ENCODE measurements around the gene CREBBP. TPM values are rescaled to one million over a fixed set of nuclear protein-coding genes. Genes with fewer than 3 reads are reported as not detected.
"Not testable (repeated sequence)": the region's sequence is repeated elsewhere in the genome, so short reads cannot be mapped to it uniquely, and the experiment has no call there.

Gene CREBBP
- total and polyA plus RNA-seq, 7 donors = 5.4 to 85.3 (median 39.5) TPM

DNA sequence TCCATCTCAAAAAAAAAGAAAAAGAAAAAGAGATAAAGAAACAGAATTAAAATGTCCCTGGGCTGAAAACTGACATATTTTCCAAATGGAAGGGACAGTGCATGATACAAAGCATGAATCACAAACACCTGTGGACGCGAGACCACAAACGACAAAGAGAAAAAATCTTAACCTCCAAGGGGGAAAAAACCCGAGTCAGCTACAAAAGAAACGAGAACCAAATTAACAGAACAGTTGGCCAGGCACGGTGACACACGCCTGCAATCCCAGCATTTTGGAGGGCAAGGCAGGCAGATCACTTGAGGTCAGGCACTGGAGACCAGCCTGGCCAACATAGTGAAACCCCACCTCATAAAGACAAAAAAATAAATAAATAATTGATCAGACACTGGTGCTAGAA is 165.1 kb downstream of the CREBBP start:
- no peak for DNase-seq
- Histone ChIP-seq H3K4me3 (no peak overlapping the region), H3K9me3 (no peaks in the 10 kb centered on the region), H3K27me3 (no peaks in the 10 kb centered on the region), H3K4me1 (peaks cover 0 to 17% (median 10%) of the 10 kb centered on the region in 4 donors), H3K36me3 (peaks cover 0 to 11% (median 0%) of the 10 kb centered on the region in 4 donors), H3K27ac (no peak overlapping the region)
- TF ChIP-seq, protein P1, sequence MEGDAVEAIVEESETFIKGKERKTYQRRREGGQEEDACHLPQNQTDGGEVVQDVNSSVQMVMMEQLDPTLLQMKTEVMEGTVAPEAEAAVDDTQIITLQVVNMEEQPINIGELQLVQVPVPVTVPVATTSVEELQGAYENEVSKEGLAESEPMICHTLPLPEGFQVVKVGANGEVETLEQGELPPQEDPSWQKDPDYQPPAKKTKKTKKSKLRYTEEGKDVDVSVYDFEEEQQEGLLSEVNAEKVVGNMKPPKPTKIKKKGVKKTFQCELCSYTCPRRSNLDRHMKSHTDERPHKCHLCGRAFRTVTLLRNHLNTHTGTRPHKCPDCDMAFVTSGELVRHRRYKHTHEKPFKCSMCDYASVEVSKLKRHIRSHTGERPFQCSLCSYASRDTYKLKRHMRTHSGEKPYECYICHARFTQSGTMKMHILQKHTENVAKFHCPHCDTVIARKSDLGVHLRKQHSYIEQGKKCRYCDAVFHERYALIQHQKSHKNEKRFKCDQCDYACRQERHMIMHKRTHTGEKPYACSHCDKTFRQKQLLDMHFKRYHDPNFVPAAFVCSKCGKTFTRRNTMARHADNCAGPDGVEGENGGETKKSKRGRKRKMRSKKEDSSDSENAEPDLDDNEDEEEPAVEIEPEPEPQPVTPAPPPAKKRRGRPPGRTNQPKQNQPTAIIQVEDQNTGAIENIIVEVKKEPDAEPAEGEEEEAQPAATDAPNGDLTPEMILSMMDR (IDR thresholded peaks at IDR 0.05) = no peak
- TF ChIP-seq EP300 (IDR thresholded peaks at IDR 0.05) (no peak), POLR2A (IDR thresholded peaks at IDR 0.05) (no peak)
- intact Hi-C loops (cut with DNase I) = no loop called here
- WGBS, 2 donors = 92 to 93% methylated on average over 7 of the region's 7 CpGs

DNA sequence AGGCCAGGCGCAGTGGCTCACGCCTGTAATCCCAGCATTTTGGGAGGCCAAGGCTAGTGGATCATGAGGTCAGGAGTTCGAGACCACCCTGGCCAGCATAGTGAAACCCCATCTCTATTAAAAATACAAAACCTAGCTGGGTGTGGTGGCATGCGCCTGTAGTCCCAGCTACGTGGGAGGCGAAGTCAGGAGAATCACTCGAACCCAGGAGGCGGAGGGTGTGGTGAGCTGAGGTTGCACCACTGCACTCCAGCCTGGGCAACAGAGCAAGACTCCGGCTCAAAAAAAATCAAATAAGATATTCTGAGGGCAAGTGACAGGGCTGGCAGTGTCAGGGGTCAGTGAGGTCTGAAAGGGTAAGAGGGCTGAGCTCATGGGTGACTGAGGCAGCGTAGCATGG is 166.1 kb downstream of the CREBBP start:
- H3K27ac ChIP-seq; DNase-seq; H3K4me3 ChIP-seq; H3K9me3 ChIP-seq; intact Hi-C loops (cut with DNase I); H3K27me3 ChIP-seq: not testable (repeated sequence)
- WGBS, 2 donors = 97% methylated on average over 10 of the region's 10 CpGs
- Histone ChIP-seq H3K36me3 (peaks cover 0 to 11% (median 0%) of the 10 kb centered on the region in 4 donors), H3K4me1 (peaks cover 0 to 17% (median 10%) of the 10 kb centered on the region in 4 donors)

DNA sequence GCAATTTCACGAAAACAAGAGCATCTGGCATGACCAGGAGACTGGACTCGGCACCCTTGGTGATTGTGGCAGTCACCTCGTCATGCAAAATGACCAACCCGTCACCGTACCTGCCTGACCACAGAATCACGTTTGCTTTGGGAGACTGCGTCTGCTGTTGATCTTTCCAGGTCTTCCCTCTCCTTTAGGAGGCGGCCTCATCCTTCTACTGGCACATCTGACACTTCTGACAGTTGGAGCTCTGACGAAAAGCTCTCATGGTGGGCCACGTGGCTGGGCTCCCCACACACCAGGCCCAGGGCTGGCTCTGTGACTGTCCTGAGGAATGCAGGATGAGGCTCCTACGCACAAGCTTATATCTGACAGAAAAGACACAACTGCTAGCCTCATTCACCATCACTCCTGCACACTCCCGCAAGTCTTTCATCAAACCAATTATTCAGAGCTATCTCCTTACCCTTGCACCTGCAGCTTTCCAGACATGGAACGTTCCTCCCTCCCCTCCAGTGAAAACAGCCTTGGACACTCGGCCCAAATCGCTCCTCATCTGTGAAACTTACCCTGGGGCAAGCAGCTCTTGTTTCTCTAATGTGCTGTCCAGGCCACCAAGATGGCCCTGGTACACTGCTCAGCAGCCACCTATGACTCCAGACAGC is 166.8 kb downstream of the CREBBP start:
- no peaks in the 10 kb centered on the region for H3K27me3 ChIP-seq
- H3K4me1 ChIP-seq = peaks cover 0 to 17% (median 10%) of the 10 kb centered on the region in 4 donors
- H3K9me3 ChIP-seq = no peaks in the 10 kb centered on the region
- TF ChIP-seq POLR2AphosphoS5 (IDR thresholded peaks at IDR 0.05) = no peak
- TF ChIP-seq, protein P1 (IDR thresholded peaks at IDR 0.05) = no peak
- no peak for TF ChIP-seq EP300 (IDR thresholded peaks at IDR 0.05)
- no peak for TF ChIP-seq POLR2A (IDR thresholded peaks at IDR 0.05)
- no peak overlapping the region for H3K27ac ChIP-seq
- intact Hi-C loops (cut with DNase I) = no loop called here
- DNase-seq = no peak
- H3K36me3 ChIP-seq = peaks cover 0 to 11% (median 0%) of the 10 kb centered on the region in 4 donors
- H3K4me3 ChIP-seq = no peak overlapping the region
- WGBS, 2 donors = 94% methylated on average over 15 of the region's 15 CpGs

DNA sequence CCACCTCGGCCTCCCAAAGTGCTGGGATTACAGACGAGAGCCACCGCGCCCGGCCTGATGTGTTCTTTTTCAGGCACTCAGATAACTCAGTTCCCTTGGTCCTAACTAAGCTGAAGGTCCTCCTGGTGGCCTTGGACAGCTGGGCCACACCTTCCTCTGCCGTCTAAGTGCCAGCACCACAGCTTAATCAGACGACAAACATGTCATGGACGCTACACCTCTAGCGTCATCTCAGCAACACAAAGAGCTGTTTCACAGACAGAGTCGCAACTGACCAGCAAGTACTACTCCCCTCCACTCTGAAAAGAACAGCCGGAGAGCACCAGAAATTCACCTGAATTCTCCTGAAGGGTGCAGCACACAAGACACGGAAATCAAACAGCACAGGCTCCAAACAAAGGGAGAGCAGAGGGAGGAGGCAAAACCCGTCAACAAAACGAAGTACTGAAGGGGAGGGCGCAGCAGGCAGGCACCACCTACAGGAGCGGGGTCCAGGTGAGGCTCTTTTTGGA is 167.6 kb downstream of the CREBBP start:
- H3K9me3 ChIP-seq = no peaks in the 10 kb centered on the region
- H3K4me1 ChIP-seq = peaks cover 0 to 12% (median 5%) of the 10 kb centered on the region in 4 donors
- no peaks in the 10 kb centered on the region for H3K27me3 ChIP-seq
- intact Hi-C loops (cut with DNase I) = no loop called here
- no peak overlapping the region for H3K27ac ChIP-seq
- peaks cover 0 to 11% (median 0%) of the 10 kb centered on the region in 4 donors for H3K36me3 ChIP-seq
- TF ChIP-seq POLR2A (IDR thresholded peaks at IDR 0.05) (no peak), POLR2AphosphoS5 (IDR thresholded peaks at IDR 0.05) (no peak), EP300 (IDR thresholded peaks at IDR 0.05) (no peak)
- TF ChIP-seq, protein P1 (IDR thresholded peaks at IDR 0.05) = no peak
- DNase-seq = no peak
- H3K4me3 ChIP-seq = no peak overlapping the region
- 85 to 91% methylated on average over 16 of the region's 16 CpGs for WGBS, 2 donors

DNA sequence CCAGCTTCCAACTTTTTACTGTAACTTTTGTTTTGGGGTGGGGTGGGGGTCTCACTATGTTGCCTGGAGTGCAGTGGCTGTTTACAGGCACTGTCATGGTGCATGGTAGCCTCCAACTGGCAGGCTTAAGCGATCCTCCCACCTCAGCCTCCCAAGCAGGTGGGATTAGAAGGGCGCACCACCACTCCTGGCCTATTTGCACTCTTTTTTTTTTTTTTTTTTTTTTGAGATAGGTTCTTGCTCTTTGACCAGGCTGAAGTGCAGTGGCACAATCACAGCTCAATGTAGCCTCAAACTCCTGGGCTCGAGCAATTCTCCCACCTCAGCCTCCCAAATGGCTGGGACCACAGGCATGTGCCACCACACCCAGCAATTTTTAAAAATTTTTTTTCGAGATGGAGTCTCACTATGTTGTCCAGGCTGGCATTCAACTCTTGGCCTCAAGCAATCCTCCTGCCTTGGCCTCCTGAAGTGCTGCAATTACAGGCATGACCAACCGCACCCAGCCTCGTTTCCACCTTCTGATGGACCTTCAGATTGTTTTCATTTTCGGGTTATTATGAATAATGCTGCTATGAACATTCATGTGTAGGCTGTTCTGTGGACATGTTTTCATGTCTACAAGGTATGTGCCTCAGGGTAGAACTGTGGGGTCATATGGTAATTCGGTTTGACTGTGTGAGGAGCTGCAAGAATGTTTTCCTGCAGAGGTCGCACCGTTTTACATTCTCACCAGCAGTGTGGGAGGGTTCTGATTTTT is 174.1 kb downstream of the CREBBP start:
- H3K9me3 ChIP-seq = no peaks in the 10 kb centered on the region
- no peak overlapping the region for H3K4me3 ChIP-seq
- H3K27ac ChIP-seq = no peak overlapping the region
- DNase-seq = no peak
- H3K36me3 ChIP-seq = peaks cover 0 to 8% (median 0%) of the 10 kb centered on the region in 4 donors
- intact Hi-C loops (cut with DNase I) = no loop called here
- H3K4me1 ChIP-seq = no peaks in the 10 kb centered on the region
- 92 to 94% methylated on average over 10 of the region's 10 CpGs for WGBS, 2 donors
- H3K27me3 ChIP-seq = no peaks in the 10 kb centered on the region
- TF ChIP-seq POLR2AphosphoS5 (IDR thresholded peaks at IDR 0.05) (no peak), POLR2A (IDR thresholded peaks at IDR 0.05) (no peak), EP300 (IDR thresholded peaks at IDR 0.05) (no peak)
- TF ChIP-seq, protein P1 (IDR thresholded peaks at IDR 0.05) = no peak
